K562 (cell line): Measurements from ENCODE around the gene GLIS1. TPM values are rescaled to one million over a fixed set of nuclear protein-coding genes. Genes with fewer than 3 reads are reported as not detected.
A peak's percentile ranks its signal among the peaks of the same experiment; 100 is the strongest.

Experiments used
- ARID1B ChIP-seq: fragments of 450-650 bp; IDR thresholded peaks from 2 replicates; pipeline ENCODE4 v1.6.1; 2016; ENCODE audit warnings: antibody characterized with exemption, mild to moderate bottlenecking, inconsistent platforms
- ATF7 ChIP-seq: fragments of 450-650 bp; IDR thresholded peaks from 2 replicates; pipeline ENCODE4 v1.7.1; 2014; ENCODE audit warnings: mild to moderate bottlenecking, moderate library complexity
- DPF2 ChIP-seq: fragments of 450-650 bp; IDR thresholded peaks from 2 replicates; pipeline ENCODE4 v1.6.1; 2016
- GABPA ChIP-seq: fragments of 200-800 bp; sonication (Bioruptor generic); conservative IDR thresholded peaks from 2 replicates; pipeline ENCODE4 v1.6.1; 2016; ENCODE audit warnings: low read depth, missing genetic modification characterization, missing compliant biosample characterization
- NR2F6 ChIP-seq: fragments of 450-650 bp; formaldehyde crosslinking; IDR thresholded peaks from 2 replicates; pipeline ENCODE4 v1.4.0; 2020; ENCODE audit warnings: mild to moderate bottlenecking
- RBM25 ChIP-seq: fragments of 200-400 bp; formaldehyde crosslinking; IDR thresholded peaks from 2 replicates; pipeline ENCODE4 v1.6.1; 2018; ENCODE audit warnings: low read length, low read depth, moderate library complexity; ENCODE audit not compliant: severe bottlenecking
- ZBED1 ChIP-seq: IDR thresholded peaks from 2 replicates; pipeline ENCODE4 v1.6.1; 2014
- ZBTB11 ChIP-seq, 3 experiments: fragments of 200-800 bp in 1 of 3; fragments of 250-450 bp in 1 of 3; fragments of 450-650 bp in 1 of 3; sonication (Bioruptor Pico) in 1 of 3; sonication (Bioruptor generic) in 1 of 3; formaldehyde crosslinking in 1 of 3; IDR thresholded peaks; 2 replicates each; pipeline versions ENCODE4 v1.6.1 to v1.8.0; 2016 to 2022; ENCODE audit warnings: mild to moderate bottlenecking in 2 of 3, missing genetic modification characterization in 2 of 3, missing compliant biosample characterization in 1 of 3, moderate library complexity in 1 of 3
- ZBTB40 ChIP-seq, 2 experiments: fragments of 450-650 bp in 1 of 2; sonication (generic) in 1 of 2; formaldehyde crosslinking in 1 of 2; IDR thresholded peaks; 2 replicates each; pipeline versions ENCODE4 v1.7.1 to v1.9.0; 2016 to 2022; ENCODE audit warnings: inconsistent platforms in 1 of 2, mild to moderate bottlenecking in 1 of 2, missing genetic modification reagents in 1 of 2
- ZFP30 ChIP-seq: fragments of 250-450 bp; sonication (Bioruptor Pico); IDR thresholded peaks from 2 replicates; pipeline ENCODE4 v1.8.0; 2022; ENCODE audit warnings: moderate library complexity, mild to moderate bottlenecking, inconsistent platforms, borderline replicate concordance
- ZNF395 ChIP-seq: fragments of 200-800 bp; sonication (Bioruptor generic); IDR thresholded peaks from 2 replicates; pipeline ENCODE4 v1.6.1; 2017; ENCODE audit warnings: missing genetic modification characterization, missing compliant biosample characterization
- ZNF584 ChIP-seq: fragments of 200-800 bp; sonication (Bioruptor generic); IDR thresholded peaks from 2 replicates; pipeline ENCODE4 v1.6.1; 2016; ENCODE audit warnings: low read depth, mild to moderate bottlenecking, missing genetic modification characterization, missing compliant biosample characterization
- ZNF589 ChIP-seq: fragments of 200-800 bp; sonication (Bioruptor generic); IDR thresholded peaks from 2 replicates; pipeline ENCODE4 v1.6.1; 2016; ENCODE audit warnings: low read depth, missing genetic modification characterization, missing compliant biosample characterization
- polyA plus RNA-seq, 8 experiments: library from polyadenylated mRNA; depleted of rRNA in 4 of 8; stranded (reverse) in 5 of 8; unstranded in 3 of 8; fragments of >200 nt; fragmentation: Nextera tagmentation in 2 of 8; fragmentation: Illumina TruSeq in 1 of 8; extraction: Ambion mirVana in 2 of 8; extraction: Trizol in 1 of 8; gene quantifications; 2 replicates each; pipeline versions ENCODE4 v1.2.1 to v1.2.3, GENCODE V29; 2011 to 2014; ENCODE audit warnings: inconsistent platforms in 1 of 8, missing spikeins in 1 of 8
- total RNA-seq, 7 experiments: library from RNA; depleted of rRNA in 6 of 7; stranded (reverse); fragments of >200 nt in 6 of 7; fragmentation: Illumina TruSeq in 2 of 7; extraction: Trizol in 2 of 7; gene quantifications; 2 replicates each; pipeline versions ENCODE4 v1.2.1 to v1.2.3, GENCODE V29; 2011 to 2021; ENCODE audit warnings: low replicate concordance in 1 of 7

The GLIS1 gene
- total and polyA plus RNA-seq, 9 of the 15 experiments (the other 6 are each of a cell fraction or from before 2014, with no cell fraction given) = not detected

- TF ChIP-seq ZBTB40 (IDR thresholded peaks at IDR 0.05) = peak; percentile 77
- no peak for TF ChIP-seq ZBTB40 (CRISPR knock-in tag; IDR thresholded peaks at IDR 0.05)
- no peak for TF ChIP-seq RBM25
- TF ChIP-seq ATF7 = peak; percentile 15; the same call in 1 of the 2 replicates
- no peak for TF ChIP-seq NR2F6 (CRISPR knock-in tag)
- TF ChIP-seq ZBED1 = no peak
- no peak for TF ChIP-seq ARID1B
- no peak for TF ChIP-seq ZFP30 (CRISPR knock-in tag)
- TF ChIP-seq ZNF584 (CRISPR knock-in tag) = 0 out of 2 replicates have a peak, but pooled peaks have one; percentile 40
- TF ChIP-seq DPF2 = no peak
- peak in 2 of 3 experiments; percentile 56 to 87; a peak in 3 of 6 replicates for TF ChIP-seq ZBTB11 (CRISPR knock-in tag; IDR thresholded peaks at IDR 0.05)
- peak; percentile 58; the same call in 1 of the 2 replicates for TF ChIP-seq ZNF589 (CRISPR knock-in tag)
- peak; percentile 41; the same call in 1 of the 2 replicates for TF ChIP-seq ZNF395 (CRISPR knock-in tag)
- TF ChIP-seq GABPA (tag) = peak; percentile 88
- TF ChIP-seq, all 486 proteins: peak for 10
Measured at GRCh38 chr1:53765657-53766056, 26.7 kb upstream of the GLIS1 start (continued).
